K562 (cell line): Measurements from ENCODE around the gene SHROOM3.

Experiments
- E2F8 ChIP-seq: fragments of 450-650 bp; IDR thresholded peaks from 2 replicates; pipeline ENCODE4 v1.7.1; 2018; ENCODE audit warnings: mild to moderate bottlenecking, low read depth; ENCODE audit not compliant: partially characterized antibody
- PPARD ChIP-seq: fragments of 250-450 bp; sonication (Bioruptor Pico); IDR thresholded peaks from 2 replicates; pipeline ENCODE4 v1.8.0; 2022; ENCODE audit warnings: inconsistent platforms, mild to moderate bottlenecking, moderate library complexity
- RAD21 ChIP-seq, 2 experiments: fragments of 250-450 bp in 1 of 2; fragments of 450-650 bp in 1 of 2; sonication (Bioruptor Pico) in 1 of 2; formaldehyde crosslinking in 1 of 2; IDR thresholded peaks in 1 of 2; conservative IDR thresholded peaks in 1 of 2; 2 replicates each; pipeline versions ENCODE4 v1.4.0 to v1.8.0; 2020 to 2022; ENCODE audit warnings: mild to moderate bottlenecking in 2 of 2, moderate library complexity in 1 of 2
- ZNF436 ChIP-seq: fragments of 250-450, 450-650 bp; sonication (Bioruptor Pico); formaldehyde crosslinking; IDR thresholded peaks from 2 replicates; pipeline ENCODE4 v1.7.0; 2020; ENCODE audit warnings: mild to moderate bottlenecking
- TF ChIP-seq, protein P1 (sequence below), 3 experiments: IDR thresholded peaks in 2 of 3; conservative IDR thresholded peaks in 1 of 3; 2 replicates each; pipeline ENCODE4 v1.5.1; 2011 to 2012; ENCODE audit warnings: low read length in 3 of 3, mild to moderate bottlenecking in 3 of 3, control low read depth in 2 of 3, improper control_type of control experiment in 1 of 3, inconsistent platforms in 1 of 3, low read depth in 1 of 3, mixed read lengths in 1 of 3, moderate library complexity in 1 of 3; ENCODE audit not compliant: insufficient read depth in 2 of 3

DNA sequence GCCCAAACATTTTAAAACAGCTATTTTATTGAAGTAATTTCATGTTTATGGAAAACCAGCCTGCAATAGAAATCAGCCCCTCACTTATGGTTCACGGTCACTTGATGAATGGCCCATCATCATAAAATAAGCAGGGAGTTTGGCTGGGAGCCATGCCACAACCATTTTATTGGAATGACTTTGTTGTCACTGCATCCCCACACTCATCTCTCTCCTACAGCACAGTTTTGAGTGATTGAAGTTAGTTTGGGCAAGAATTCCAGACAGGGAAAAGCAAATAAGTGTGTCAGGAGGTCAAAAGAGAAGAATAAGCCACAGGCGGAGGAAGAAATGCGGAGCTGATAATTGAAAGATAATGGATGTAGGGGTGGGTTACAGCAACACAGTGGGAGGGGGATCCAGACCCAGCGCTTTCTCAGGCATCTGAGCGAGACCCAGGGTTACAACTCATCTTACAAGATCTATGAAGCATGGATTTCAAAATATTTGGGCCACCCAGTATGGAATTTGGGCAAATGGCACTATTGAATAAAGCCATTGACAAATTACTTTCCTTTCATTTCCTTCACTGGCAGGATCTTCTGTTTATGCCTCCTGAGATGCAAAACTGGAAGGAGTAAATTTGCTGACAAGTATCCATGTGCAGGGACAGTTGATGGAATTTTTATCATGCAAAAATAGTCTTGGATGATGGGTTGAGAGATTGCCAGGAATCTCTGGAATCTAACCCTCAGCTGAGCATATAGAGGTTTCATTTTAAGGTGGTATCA lies 100.8 kb downstream of the SHROOM3 start:
- TF ChIP-seq RAD21 (CRISPR knock-in tag; conservative IDR thresholded peaks at IDR 0.05 in 1 of 2, IDR thresholded peaks at IDR 0.05 in 1 of 2): no peak
- no peak for TF ChIP-seq ZNF436
- no peak for TF ChIP-seq PPARD
- TF ChIP-seq, protein P1, sequence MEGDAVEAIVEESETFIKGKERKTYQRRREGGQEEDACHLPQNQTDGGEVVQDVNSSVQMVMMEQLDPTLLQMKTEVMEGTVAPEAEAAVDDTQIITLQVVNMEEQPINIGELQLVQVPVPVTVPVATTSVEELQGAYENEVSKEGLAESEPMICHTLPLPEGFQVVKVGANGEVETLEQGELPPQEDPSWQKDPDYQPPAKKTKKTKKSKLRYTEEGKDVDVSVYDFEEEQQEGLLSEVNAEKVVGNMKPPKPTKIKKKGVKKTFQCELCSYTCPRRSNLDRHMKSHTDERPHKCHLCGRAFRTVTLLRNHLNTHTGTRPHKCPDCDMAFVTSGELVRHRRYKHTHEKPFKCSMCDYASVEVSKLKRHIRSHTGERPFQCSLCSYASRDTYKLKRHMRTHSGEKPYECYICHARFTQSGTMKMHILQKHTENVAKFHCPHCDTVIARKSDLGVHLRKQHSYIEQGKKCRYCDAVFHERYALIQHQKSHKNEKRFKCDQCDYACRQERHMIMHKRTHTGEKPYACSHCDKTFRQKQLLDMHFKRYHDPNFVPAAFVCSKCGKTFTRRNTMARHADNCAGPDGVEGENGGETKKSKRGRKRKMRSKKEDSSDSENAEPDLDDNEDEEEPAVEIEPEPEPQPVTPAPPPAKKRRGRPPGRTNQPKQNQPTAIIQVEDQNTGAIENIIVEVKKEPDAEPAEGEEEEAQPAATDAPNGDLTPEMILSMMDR (IDR thresholded peaks at IDR 0.05 in 2 of 3, conservative IDR thresholded peaks at IDR 0.05 in 1 of 3; ENCODE audit: insufficient read depth in 2 of 3, low read depth in 1 of 3, low read length in 3 of 3): no peak
- no peak for TF ChIP-seq E2F8
